Cardiac muscle cell (in vitro differentiated cells and primary cell): ENCODE measurements around the gene CCDC78. TPM values are rescaled to one million over a fixed set of nuclear protein-coding genes. Genes with fewer than 3 reads are reported as not detected.

Source experiments
- DNase-seq, 2 donors: peaks; one replicate each; pipeline versions ENCODE4 v3.0.0 to v3.0.0-alpha.2; 2010 to 2017; ENCODE audit warnings: low read depth in 1 of 2, low spot score in 1 of 2
- H3K27ac ChIP-seq: fragments of 200-600 bp; sonication (generic); 2 replicates; pipeline ENCODE4 v1.5.1; 2016
- H3K27me3 ChIP-seq: fragments of 200-600 bp; sonication (generic); 2 replicates; pipeline ENCODE4 v1.6.0; 2016; ENCODE audit warnings: control low read depth
- H3K36me3 ChIP-seq: fragments of 200-600 bp; sonication (generic); 2 replicates; pipeline ENCODE4 v1.5.1; 2016; ENCODE audit warnings: control low read depth
- H3K4me1 ChIP-seq: fragments of 200-600 bp; sonication (generic); 2 replicates; pipeline ENCODE4 v1.8.1; 2017; ENCODE audit warnings: low read depth, mild to moderate bottlenecking, mixed run types
- H3K4me3 ChIP-seq: fragments of 200-600 bp; sonication (generic); 2 replicates; pipeline ENCODE4 v1.5.1; 2016; ENCODE audit warnings: mild to moderate bottlenecking
- H3K9me3 ChIP-seq: fragments of 200-600 bp; sonication (generic); 2 replicates; pipeline ENCODE4 v1.5.1; 2017; ENCODE audit warnings: low read depth, mild to moderate bottlenecking, control low read depth
- CTCF ChIP-seq: IDR thresholded peaks from 2 replicates; pipeline ENCODE4 v1.5.1; 2012; ENCODE audit warnings: low read depth, mild to moderate bottlenecking, low read length
- polyA plus RNA-seq: library from polyadenylated mRNA; unstranded; fragments of >200 nt; fragmentation: Nextera tagmentation; extraction: Ambion mirVana; gene quantifications from 2 replicates; pipeline ENCODE4 v1.2.1, GENCODE V29; 2016
- total RNA-seq: library from RNA; depleted of rRNA; stranded (reverse); fragments of >200 nt; gene quantifications from 2 replicates; pipeline ENCODE4 v1.2.3, GENCODE V29; 2016

CCDC78 gene
- total and polyA plus RNA-seq, 2 experiments from 2014 or later, result 4.2 to 16.5 TPM

- Histone ChIP-seq H3K4me1 (peaks cover 13% of the 10 kb centered on the region), H3K36me3 (peaks cover 24% of the 10 kb centered on the region), H3K9me3 (no peaks in the 10 kb centered on the region), H3K4me3 (peak overlapping the region; percentile 95), H3K27me3 (no peaks in the 10 kb centered on the region), H3K27ac (peak overlapping the region; percentile 92)
- peak; percentile 40 to 63 for DNase-seq
- peak; percentile 18 for TF ChIP-seq CTCF
These were observed 45.1 kb downstream of the CCDC78 start for GRCh38 chr16:680967-681745.

- H3K4me3 ChIP-seq, result peak overlapping the region; percentile 95
- H3K27me3 ChIP-seq, result no peaks in the 10 kb centered on the region
- peaks cover 24% of the 10 kb centered on the region for H3K36me3 ChIP-seq
- peak overlapping the region; percentile 92 for H3K27ac ChIP-seq
- peaks cover 13% of the 10 kb centered on the region for H3K4me1 ChIP-seq
- no peaks in the 10 kb centered on the region for H3K9me3 ChIP-seq
- TF ChIP-seq CTCF, result no peak
- DNase-seq, result no peak
These were observed 45.7 kb downstream of the CCDC78 start for GRCh38 chr16:680625-680945.

GRCh38 chr16:679814-680624, 46.2 kb downstream of the CCDC78 start, which contains the start of gene STUB1:
STUB1 (plus strand) TSS chr16:680410; CDS start chr16:680526, 116 bp downstream.
- Histone ChIP-seq H3K36me3 (peaks cover 22% of the 10 kb centered on the region), H3K4me1 (peaks cover 14% of the 10 kb centered on the region), H3K27me3 (no peaks in the 10 kb centered on the region), H3K4me3 (peak within 1 kb of the TSS; percentile 95), H3K9me3 (no peaks in the 10 kb centered on the region), H3K27ac (peak within 1 kb of the TSS; percentile 92)
- TF ChIP-seq CTCF, result no peak
- DNase-seq, result peak; percentile 91 to 94

- H3K4me3 ChIP-seq, result peak overlapping the region; percentile 44
- H3K4me1 ChIP-seq, result peaks cover 12% of the 10 kb centered on the region
- H3K27ac ChIP-seq, result peak overlapping the region; percentile 92
These were observed 47.1 kb downstream of the CCDC78 start for GRCh38 chr16:678858-679813.

More at GRCh38 chr16:678858-679813, 47.1 kb downstream of the CCDC78 start:
- H3K36me3 ChIP-seq, result peaks cover 21% of the 10 kb centered on the region
- H3K27me3 ChIP-seq, result no peaks in the 10 kb centered on the region
- H3K9me3 ChIP-seq, result no peaks in the 10 kb centered on the region
- DNase-seq, result peak; percentile 66 to 88
- no peak for TF ChIP-seq CTCF
